HG02981 (cell line): Measurements from ENCODE around the gene REPS2.

ENCODE experiments used
- ATAC-seq: cut with Tn5 transposase; IDR thresholded peaks from one replicate; pipeline ENCODE4 v1.9.1; 2021; ENCODE audit warnings: mild to moderate bottlenecking, moderate library complexity; ENCODE audit not compliant: unreplicated experiment

The REPS2 gene

GRCh38 chrX:17192106-17192505 is 245.6 kb downstream of the REPS2 start:
- no peak for ATAC-seq
